M059J (cell line): Measurements from ENCODE around the gene DMXL2. TPM values are rescaled to one million over a fixed set of nuclear protein-coding genes. Genes with fewer than 3 reads are reported as not detected.
A peak's percentile ranks its signal among the peaks of the same experiment; 100 is the strongest.
"Not testable (repeated sequence)": the region's sequence is repeated elsewhere in the genome, so short reads cannot be mapped to it uniquely, and the experiment has no call there.

Experiments
- DNase-seq: peaks from one replicate; pipeline ENCODE4 v3.0.0-alpha.2; 2012; ENCODE audit warnings: low read depth
- total RNA-seq: library from RNA; depleted of rRNA; stranded (reverse); fragments of >200 nt; shearing (Covaris generic); gene quantifications from 2 replicates; pipeline ENCODE4 v1.2.3, GENCODE V29; 2014

The DMXL2 gene
- total RNA-seq, 1 experiment from 2014 or later, result 14.7 TPM

DNA sequence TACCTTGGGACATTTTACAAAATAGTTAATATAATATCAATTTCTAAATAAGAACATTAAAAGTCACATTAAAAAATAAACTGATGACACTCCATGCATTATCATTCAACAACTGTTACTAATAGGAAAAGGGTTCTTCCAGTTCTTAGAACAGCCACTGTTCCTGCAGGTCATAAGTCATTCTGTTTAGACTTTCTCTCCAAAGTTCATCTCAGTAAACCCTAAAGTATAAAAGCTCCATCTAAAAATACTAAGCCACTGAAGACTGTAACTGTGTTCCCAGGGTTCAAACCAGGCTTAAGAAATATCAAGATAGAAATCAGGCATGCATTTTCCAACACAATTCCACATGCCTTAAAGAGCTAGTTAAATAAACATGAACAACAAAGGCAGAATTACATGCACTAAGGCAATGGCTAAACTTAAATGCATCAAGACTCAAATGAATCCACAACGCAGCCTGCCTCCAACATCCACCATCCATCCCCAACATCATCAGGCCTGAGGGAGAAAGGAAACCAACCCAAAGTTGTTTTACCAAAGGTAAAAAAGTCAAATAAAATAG is 46.2 kb downstream of the DMXL2 start:
- no peak for DNase-seq

DNA sequence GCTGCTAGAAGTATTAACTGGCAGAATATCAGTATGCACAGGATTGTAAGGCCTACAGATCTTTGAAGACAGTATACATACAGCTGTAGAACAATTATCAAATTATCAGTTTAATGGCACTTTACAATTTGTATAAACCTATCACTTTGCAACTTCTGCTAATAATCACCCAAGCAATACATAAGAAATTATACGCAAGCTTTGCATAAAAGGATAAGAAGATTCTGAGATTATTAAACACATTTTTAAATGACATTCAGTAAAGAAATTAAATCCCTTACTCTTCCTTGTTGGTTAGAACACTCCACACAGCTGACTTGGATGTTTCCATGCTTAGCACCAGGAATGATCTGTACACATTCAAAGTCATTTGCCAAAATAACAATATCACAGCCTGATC is 46.8 kb downstream of the DMXL2 start:
- DNase-seq, result no peak

DNA sequence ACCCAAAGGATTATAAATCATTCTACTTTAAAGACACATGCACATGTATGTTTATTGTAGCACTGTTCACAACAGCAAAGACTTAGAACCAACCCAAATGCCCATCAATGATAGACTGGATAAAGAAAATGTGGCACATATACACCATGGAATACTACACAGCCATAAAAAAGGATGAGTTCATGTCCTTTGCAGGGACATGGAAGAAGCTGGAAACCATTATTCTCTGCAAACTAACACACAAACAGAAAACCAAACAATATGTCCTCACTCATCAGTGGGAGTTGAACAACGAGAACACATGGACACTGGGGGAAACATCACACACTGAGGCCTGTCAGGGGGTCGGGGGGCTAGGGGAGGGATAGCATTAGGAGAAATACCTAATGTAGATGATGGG is 49.2 kb downstream of the DMXL2 start:
- not testable (repeated sequence) for DNase-seq

DNA sequence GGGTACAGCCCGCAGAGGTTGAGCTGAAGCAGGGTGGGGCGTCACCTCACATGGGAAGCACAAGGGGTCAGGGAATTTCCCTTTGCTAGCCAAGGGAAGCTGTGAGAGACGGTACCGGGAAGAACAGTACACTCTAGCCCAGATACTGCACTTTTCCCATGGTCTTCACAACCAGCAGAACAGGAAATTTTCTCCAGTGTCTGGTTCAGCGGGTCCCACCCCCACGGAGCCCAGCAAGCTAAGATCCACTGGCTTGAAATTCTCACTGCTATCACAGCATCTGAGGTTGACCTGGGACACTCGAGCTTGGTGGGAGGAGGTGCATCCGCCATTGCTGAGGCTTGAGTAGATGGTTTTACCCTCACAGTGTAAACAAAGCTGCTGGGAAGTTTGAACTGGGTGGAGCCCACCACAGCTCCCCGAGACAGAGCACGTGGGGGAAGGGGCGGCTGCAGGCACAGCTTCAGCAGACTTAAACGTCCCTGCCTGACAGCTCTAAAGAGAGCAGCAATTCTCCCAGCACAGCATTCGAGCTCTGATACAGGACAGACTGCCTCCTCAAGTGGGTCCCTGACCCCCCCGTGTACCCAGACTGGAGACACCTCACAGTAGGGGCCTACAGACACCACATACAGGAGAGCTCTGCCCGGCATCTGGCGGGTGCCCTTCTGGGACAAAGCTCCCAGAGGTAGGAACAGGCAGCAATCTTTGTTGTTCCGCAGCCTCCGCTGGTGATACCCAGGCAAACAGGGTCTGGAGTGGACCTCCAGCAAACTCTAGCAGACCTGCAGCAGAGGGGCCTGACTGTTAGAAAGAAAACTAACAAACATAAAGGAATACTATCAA is 53.4 kb downstream of the DMXL2 start:
- not testable (repeated sequence) for DNase-seq

DNA sequence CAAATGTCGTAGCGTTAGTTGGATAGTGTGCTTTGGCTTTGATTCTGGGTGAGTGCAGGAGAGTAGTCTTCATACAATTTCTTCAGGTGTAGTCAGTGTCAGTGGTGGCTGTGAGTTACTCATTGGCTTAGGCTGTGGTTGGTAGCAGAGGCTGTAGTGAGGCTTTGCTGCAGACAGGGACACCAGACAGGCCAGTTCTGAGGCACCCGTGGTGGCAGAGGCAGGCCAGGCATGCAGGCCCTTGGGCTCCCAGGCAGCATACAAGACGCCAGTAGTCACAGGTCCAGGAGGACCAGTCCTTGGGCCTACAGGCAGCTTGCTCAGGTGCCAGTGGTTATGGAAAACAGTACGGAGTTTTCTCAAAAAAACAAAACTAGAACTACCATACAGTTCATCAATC is 61.3 kb downstream of the DMXL2 start:
- DNase-seq, result no peak

DNA sequence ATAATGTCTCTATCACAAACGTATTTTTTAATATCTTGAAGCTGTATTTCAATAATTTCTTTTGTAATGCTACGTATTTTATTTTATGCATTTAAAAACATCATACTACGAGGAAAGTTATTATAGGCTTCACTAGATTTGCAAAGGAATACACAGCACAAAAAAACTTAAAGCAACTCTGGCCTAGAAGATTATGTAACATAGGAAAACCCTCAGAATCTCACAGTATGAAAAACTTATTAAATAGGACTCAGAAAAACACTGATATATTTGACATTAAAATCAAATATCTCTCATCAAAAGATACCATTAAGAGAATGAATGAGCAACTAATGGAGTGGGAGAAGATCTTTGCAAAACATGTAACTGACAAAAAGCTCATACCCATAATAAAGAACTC is 63.7 kb downstream of the DMXL2 start:
- DNase-seq, result no peak

DNA sequence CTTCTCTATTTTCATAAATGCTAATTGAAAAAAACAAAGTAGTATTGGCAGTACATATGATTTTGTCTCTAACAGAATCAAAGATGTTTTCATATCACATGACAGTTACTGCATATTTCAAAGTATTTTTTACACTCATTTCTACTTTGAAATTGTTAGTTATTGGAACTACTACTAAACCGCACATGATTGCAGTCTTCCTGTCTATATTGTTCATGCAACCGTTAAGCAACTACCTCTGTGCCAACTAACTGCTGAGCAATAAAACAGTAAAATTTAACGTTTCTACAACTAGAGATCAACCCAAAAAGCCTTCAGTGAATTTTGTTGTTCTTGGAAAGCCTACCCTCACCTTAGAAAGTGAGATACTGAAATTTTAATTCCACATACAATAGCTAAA is 64.2 kb downstream of the DMXL2 start:
- no peak for DNase-seq

DNA sequence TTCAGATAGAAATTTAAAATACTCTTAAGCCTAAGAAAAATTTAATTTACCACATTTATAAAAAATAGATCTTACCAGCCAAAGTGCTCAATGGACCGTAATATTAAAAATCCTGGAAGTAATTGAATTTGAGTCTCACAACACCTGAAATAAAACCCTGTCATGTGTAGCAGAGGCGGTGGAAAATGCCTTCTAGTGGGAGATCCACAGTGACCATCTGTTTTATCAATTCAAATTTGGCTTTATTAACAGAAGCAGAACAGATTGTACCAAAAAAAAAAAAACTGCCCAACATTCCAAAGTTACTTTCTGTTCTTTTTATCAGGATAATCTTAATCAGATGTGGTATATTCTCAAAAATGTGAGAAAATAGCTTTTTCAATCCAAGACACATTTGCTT is 71.7 kb downstream of the DMXL2 start:
- no peak for DNase-seq

DNA sequence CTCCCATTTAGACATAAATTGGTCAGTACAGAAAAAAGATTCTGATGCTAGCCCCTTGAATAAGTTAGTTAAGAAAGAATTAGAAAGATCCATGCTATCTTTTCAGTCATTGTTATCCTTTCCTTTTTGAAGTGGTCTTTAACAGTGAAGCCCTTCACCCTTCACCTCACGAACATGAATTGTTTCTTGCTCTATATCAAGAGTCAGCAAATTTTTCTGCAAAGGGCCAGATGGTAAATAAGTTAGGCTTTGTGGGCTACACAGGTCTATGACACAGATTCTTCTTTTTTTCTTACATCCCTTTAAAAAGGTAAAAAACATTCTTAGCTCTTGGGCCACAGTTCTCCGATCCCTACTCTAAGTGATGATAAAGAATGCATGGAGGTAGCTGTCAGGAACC is 74.9 kb downstream of the DMXL2 start:
- no peak for DNase-seq

DNA sequence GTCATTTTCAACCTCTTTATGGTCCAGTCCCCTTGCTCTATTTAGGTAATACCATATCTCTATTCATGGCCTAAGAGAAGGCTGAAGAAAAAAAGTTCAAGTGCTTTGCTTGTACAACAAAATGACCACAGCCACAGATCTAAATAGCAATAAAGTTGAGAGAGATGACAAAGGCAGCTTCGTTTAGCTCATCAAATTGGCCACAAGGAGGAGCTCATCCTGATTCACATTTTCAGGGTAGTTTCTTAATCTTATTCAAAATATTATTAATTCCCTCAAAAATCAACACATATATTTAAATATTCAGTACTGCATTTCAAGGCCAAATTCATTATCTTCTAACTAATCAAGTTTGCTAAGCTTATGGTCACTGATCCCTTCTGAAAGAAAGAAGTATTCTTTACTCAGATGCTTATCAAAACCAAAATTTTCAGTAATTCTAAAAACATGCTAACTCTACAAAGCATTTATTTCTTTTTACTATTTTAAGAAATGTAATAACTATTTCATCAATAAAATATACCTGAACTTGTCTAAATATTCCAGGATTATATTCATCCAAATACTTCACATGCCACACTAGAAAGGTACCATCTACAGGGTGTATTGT is 85.5 kb downstream of the DMXL2 start:
- peak; percentile 8 for DNase-seq

DNA sequence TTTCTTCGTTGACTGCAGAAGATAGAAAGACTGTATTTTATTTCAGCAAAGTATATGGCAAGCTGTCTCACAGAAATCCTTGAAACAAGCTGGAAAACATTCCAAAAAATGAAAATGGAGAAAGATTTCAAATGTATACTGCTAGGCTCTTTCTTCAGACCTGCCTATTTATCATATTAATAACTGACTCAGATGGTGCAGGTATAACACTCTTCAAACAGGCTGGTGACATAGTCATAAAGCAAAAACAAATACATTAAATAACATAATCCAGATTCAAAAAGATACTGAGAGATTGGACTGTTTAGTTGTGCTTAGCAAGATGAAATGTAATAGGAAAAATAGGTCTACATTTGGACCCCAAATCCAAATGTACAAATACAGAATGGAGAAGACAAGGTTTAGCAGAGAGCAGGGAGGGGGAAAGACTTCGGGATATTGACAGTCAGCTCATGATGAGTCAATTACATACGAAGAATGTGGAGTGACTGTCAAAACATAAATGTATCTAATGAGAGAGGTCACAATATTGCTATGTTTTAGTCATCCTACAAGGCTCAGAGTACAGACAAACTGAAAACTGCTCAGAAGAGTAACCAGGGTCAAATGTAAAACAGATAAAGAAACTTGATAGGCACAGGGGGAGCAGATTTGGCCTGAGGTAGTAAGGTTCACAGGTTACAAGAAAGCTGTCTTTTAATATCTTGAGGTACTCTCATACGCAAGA is 88.7 kb downstream of the DMXL2 start:
- DNase-seq, result no peak

DNA sequence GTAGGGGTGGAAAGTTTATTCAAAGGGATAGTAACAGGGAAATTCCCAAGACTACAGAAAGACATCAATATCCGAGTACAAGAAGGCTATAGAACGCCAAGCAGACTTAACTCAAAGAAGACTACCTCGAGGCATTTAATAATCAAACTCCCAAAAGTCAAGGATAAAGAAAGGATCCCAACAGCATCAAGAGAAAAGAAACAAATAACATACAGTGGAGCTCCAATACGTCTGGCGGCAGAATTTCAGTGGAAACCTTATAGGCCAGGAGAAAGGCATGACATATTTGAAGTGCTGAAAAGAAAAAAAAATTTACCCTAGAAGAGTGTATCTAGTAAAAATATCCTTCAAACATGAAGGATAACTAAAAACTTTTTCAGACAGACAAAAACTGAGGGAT is 95.6 kb downstream of the DMXL2 start:
- DNase-seq, result no peak

DNA sequence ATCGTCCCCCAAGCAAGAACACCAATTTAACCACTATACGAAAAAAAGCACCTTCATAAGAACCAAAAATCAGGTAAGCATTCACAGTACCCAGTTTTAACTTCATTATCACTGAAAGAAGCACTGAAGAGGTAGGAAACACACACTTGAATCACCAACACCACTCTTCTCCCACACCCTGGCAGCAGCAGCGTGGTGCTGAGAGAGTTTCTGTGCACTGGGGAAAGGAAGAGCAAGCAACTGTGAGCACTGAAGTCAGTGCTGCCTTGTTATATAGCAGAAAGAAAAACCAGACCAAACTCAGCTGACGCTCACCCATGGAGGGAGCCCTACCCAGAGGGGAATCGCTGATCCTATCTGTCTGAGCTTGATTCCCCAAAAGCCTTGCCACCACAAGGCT is 98.2 kb downstream of the DMXL2 start:
- no peak for DNase-seq

DNA sequence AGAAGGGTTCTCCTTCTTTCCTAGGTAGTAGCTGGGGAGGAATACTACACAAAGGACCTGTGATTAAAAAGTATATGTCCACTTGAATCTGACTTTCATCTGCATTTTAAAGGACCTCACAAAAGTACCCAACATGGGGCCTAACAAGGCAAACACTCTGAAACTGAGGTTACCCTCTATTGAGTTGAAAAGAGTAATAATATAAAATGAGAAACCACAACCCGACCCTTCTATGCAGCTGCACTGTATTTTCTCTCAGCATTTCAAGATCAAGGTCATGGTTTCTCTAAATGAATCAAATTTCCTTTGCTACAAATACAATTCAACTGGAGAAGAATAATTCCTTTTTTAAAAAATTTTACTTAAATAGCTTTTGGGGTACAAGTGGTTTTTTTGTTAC is 106.3 kb downstream of the DMXL2 start:
- no peak for DNase-seq

DNA sequence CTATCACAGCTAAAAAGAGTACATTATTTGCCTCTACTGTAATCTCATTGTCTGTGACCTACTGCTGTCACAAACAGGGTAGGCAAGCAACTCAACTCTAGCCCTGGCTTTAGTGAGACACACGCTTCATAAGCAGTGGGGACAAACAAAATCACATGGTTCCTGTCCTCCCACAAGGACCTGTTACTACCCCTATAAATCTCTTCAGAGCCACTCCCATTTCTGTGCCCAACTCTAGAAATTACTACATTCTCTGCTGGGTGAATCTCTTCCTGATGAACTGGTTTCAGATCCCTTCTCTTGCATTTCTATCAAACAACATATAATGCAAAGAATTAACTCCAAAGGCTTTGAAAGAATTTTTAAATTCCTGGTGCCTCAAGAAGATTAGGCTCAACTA is 117.3 kb downstream of the DMXL2 start:
- no peak for DNase-seq

DNA sequence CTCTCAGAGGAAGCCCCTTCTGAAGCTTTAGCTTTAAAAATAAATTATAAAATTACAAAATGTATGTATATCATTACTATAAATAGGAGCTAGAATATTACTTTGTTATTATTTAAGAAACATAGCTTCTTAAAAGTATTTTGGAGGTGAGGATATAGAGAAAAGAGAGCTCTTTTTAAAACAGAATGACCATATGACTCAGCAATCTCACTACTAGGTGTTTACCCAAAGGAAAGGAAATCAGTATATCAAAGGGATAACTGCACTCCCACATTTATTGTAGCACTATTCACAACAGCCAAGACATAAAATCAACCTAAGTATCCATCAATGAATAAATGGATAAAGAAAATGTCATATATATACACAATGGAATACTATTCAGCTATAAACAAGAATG is 119.6 kb downstream of the DMXL2 start:
- no peak for DNase-seq

DNA sequence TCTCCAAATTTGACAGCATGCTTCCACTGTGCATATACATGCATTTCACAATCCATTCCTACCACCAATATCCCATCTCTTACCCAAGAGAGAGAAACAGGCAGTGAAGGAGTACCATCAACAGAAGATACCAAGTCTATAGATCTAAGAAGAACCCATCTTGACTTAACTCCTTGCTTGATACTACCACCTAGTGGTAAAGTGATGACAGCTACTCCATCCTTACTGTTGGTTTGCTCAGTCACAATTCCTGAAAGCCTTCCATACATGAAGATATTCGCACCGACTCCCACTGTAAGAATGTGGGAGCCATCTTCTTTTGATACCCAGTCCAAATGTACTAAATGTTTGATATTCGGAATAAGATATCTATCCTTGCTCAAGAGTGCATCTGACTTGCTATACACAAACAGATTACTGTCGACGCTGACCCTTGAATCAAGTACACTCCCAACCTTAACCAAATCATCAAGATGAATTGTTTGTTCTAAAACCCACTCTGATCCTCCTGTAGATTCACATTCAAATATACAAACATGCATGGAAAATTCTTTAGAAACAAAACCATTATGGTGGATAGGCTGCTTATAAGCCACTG is 123.1 kb downstream of the DMXL2 start:
- peak; percentile 38 for DNase-seq

DNA sequence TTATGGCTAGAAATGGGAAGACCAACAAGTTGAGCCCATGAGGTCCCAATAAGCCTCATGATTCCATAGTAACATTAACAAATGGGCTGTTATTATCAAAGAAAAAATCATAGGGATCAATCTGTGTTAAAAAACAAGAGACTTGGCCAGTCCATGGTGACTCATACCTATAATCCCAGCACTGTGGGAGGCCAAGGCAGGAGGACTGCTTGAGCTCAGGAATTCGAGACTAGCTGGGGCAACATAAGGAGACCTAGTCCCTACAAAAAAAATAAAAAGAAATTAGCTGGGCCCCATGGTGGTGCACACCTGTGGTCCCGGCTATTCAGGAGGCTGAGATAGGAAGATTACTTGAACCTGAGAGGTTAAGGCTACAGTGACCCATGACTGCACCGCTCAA is 124.8 kb downstream of the DMXL2 start:
- peak; percentile 9 for DNase-seq

DNA sequence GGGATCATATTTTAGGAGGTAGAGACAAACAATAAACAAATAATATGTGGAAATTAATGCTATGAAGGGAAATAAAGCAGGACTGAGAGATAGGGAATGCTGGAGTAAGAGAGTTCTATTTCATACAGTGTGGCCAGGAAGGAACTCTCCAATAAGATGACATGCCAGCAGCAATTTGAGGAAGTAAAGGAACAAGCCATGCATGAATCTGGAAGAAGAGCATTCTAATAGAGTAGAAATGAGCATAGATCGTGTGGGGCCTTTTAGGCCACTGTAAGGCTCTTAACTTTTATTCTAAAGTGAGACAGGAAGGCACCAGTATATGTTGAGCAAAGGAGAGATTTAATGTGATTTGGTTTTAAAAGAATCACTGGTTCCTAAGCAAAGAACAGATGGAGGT is 126.3 kb downstream of the DMXL2 start:
- no peak for DNase-seq

DNA sequence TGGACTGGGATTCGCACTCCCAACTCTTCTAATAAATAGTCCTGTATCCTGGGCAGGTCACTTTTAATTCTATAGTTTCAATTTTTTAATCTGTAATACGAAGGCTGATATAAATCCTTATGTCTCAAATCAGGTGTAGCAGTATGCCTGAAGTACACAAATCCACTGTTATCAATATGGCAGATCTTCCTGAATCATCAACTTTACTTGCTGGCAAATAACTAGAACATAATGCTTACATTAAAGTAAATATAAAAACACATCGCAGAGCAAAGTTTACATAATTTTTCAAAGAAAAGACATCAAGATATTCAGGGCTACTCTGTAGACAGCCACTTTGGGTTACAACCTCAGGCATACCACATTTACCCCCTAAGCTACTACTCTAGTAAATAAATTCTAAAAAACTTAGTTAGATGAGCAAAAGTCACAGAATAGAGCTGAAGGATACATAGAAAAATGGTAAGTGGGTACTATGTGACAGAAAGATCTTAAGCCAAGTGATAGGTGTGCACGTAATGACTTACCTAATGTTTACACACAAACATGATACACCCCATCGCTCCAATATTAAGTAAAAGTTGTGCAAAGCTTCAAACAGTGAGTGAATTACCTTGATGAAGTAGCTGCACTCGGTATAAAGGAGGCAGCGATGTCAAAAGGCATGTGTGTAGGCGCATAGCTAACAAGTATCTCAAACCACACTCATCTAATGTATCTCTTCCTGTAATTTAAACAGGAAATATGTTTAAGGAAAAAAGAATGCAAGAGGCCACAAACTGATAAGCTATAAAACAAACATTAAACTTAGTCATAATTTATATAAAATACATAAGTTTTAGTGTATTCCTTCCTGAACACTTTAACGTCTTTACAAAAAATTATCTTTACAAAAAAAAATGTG is 127.9 kb downstream of the DMXL2 start:
- DNase-seq, result peak; percentile 3

DNA sequence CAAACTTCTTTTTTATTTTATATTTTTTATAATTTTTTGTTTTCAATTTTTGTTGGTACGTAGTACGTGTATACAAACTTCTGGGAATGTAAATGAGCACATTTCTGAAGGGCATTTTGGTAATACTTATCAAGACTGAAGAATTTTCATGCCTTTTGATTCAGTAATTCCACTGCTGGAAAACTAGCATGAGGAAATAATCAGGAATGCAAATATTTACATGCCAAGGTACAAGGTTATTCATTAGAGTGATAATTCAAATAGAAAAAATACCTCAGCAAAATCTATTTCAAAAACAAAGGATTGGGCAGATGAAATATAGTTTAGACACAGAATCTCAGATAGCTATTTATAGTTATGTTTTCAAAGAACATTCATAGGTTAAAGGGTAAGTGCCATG is 128.7 kb downstream of the DMXL2 start:
- DNase-seq, result peak; percentile 5
